Adipocyte (in vitro differentiated cells): Measurements from ENCODE around the gene SGMS1.

Experiments used
- DNase-seq: peaks from one replicate; pipeline ENCODE4 v3.0.0-alpha.2; 2015; ENCODE audit warnings: low read depth
- H3K27me3 ChIP-seq: replicated peaks from 2 replicates; pipeline ENCODE4 v1.7.0; 2013; ENCODE audit warnings: mild to moderate bottlenecking, low read length, moderate library complexity; ENCODE audit not compliant: control insufficient read depth, insufficient read depth
- H3K36me3 ChIP-seq: 2 replicates; pipeline ENCODE4 v1.7.0; 2013; ENCODE audit warnings: low read length, mild to moderate bottlenecking, moderate library complexity; ENCODE audit not compliant: control insufficient read depth, insufficient read depth, severe bottlenecking
- H3K4me1 ChIP-seq: 2 replicates; pipeline ENCODE4 v1.7.0; 2013; ENCODE audit warnings: mild to moderate bottlenecking, low read length, moderate library complexity; ENCODE audit not compliant: control insufficient read depth, insufficient read depth
- H3K4me3 ChIP-seq: 2 replicates; pipeline ENCODE4 v1.7.0; 2013; ENCODE audit warnings: mild to moderate bottlenecking, low read length, moderate library complexity
- H3K9ac ChIP-seq: 2 replicates; pipeline ENCODE4 v1.7.0; 2013; ENCODE audit warnings: mild to moderate bottlenecking, low read length, moderate library complexity
- H3K9me3 ChIP-seq: 2 replicates; pipeline ENCODE4 v1.7.0; 2013; ENCODE audit warnings: mild to moderate bottlenecking, low read length, moderate library complexity; ENCODE audit not compliant: control insufficient read depth

SGMS1 gene

GRCh38 chr10:50397312-50398140, 226.2 kb downstream of the SGMS1 start:
- no peak overlapping the region for H3K4me3 ChIP-seq
- no peaks in the 10 kb centered on the region for H3K36me3 ChIP-seq
- no peak for DNase-seq
- H3K9ac ChIP-seq: no peak overlapping the region
- H3K27me3 ChIP-seq: no peaks in the 10 kb centered on the region
- H3K9me3 ChIP-seq: no peaks in the 10 kb centered on the region
- H3K4me1 ChIP-seq: peaks cover 47% of the 10 kb centered on the region

GRCh38 chr10:50396491-50397311, 227.1 kb downstream of the SGMS1 start:
- peaks cover 47% of the 10 kb centered on the region for H3K4me1 ChIP-seq
- no peak overlapping the region for H3K4me3 ChIP-seq
- H3K36me3 ChIP-seq: no peaks in the 10 kb centered on the region
- peak; percentile 59 for DNase-seq
- H3K27me3 ChIP-seq: no peaks in the 10 kb centered on the region
- H3K9ac ChIP-seq: no peak overlapping the region
- no peaks in the 10 kb centered on the region for H3K9me3 ChIP-seq

GRCh38 chr10:50395851-50396250, 227.9 kb downstream of the SGMS1 start:
- H3K9ac ChIP-seq: no peak overlapping the region
- no peaks in the 10 kb centered on the region for H3K36me3 ChIP-seq
- DNase-seq: no peak
- H3K27me3 ChIP-seq: no peaks in the 10 kb centered on the region
- no peaks in the 10 kb centered on the region for H3K9me3 ChIP-seq
- H3K4me3 ChIP-seq: no peak overlapping the region
- H3K4me1 ChIP-seq: peaks cover 47% of the 10 kb centered on the region

- no peak for DNase-seq
- H3K36me3 ChIP-seq: no peaks in the 10 kb centered on the region
Measured at GRCh38 chr10:50395271-50395670, 228.5 kb downstream of the SGMS1 start.

GRCh38 chr10:50394832-50395231, 228.9 kb downstream of the SGMS1 start:
- peaks cover 47% of the 10 kb centered on the region for H3K4me1 ChIP-seq
- no peak overlapping the region for H3K9ac ChIP-seq
- DNase-seq: no peak
- no peaks in the 10 kb centered on the region for H3K27me3 ChIP-seq
- H3K4me3 ChIP-seq: peak overlapping the region; percentile 45
- H3K9me3 ChIP-seq: no peaks in the 10 kb centered on the region
- H3K36me3 ChIP-seq: no peaks in the 10 kb centered on the region

More at GRCh38 chr10:50395271-50395670, 228.5 kb downstream of the SGMS1 start:
- no peaks in the 10 kb centered on the region for H3K27me3 ChIP-seq
- H3K9ac ChIP-seq: no peak overlapping the region
- H3K4me1 ChIP-seq: peaks cover 47% of the 10 kb centered on the region
- peak overlapping the region; percentile 45 for H3K4me3 ChIP-seq
- no peaks in the 10 kb centered on the region for H3K9me3 ChIP-seq

- H3K27me3 ChIP-seq: no peaks in the 10 kb centered on the region
- peak; percentile 8 for DNase-seq
- H3K4me3 ChIP-seq: no peak overlapping the region
- no peaks in the 10 kb centered on the region for H3K9me3 ChIP-seq
- H3K4me1 ChIP-seq: peaks cover 47% of the 10 kb centered on the region
- H3K9ac ChIP-seq: no peak overlapping the region
- no peaks in the 10 kb centered on the region for H3K36me3 ChIP-seq
Measured at GRCh38 chr10:50393784-50394467, 229.8 kb downstream of the SGMS1 start.

- Histone ChIP-seq H3K4me1 (peaks cover 43% of the 10 kb centered on the region), H3K27me3 (no peaks in the 10 kb centered on the region)
- no peak for DNase-seq
Measured at GRCh38 chr10:50392966-50393718, 230.6 kb downstream of the SGMS1 start.

GRCh38 chr10:50392426-50392825, 231.3 kb downstream of the SGMS1 start:
- no peak for DNase-seq
- H3K9ac ChIP-seq: no peak overlapping the region

More at GRCh38 chr10:50392966-50393718, 230.6 kb downstream of the SGMS1 start:
- Histone ChIP-seq H3K36me3 (no peaks in the 10 kb centered on the region), H3K4me3 (no peak overlapping the region), H3K9ac (no peak overlapping the region), H3K9me3 (no peaks in the 10 kb centered on the region)

GRCh38 chr10:50390302-50390701, 233.5 kb downstream of the SGMS1 start:
- Histone ChIP-seq H3K4me3 (no peak overlapping the region), H3K9me3 (no peaks in the 10 kb centered on the region), H3K36me3 (no peaks in the 10 kb centered on the region), H3K27me3 (no peaks in the 10 kb centered on the region), H3K9ac (no peak overlapping the region), H3K4me1 (peaks cover 22% of the 10 kb centered on the region)
- no peak for DNase-seq

More at GRCh38 chr10:50392426-50392825, 231.3 kb downstream of the SGMS1 start:
- H3K4me1 ChIP-seq: peaks cover 36% of the 10 kb centered on the region
- H3K36me3 ChIP-seq: no peaks in the 10 kb centered on the region
- H3K9me3 ChIP-seq: no peaks in the 10 kb centered on the region
- no peak overlapping the region for H3K4me3 ChIP-seq
- H3K27me3 ChIP-seq: no peaks in the 10 kb centered on the region

GRCh38 chr10:50388181-50388580, 235.6 kb downstream of the SGMS1 start:
- Histone ChIP-seq H3K4me1 (peaks cover 22% of the 10 kb centered on the region), H3K4me3 (no peak overlapping the region), H3K9me3 (no peaks in the 10 kb centered on the region), H3K36me3 (no peaks in the 10 kb centered on the region), H3K9ac (no peak overlapping the region), H3K27me3 (no peaks in the 10 kb centered on the region)
- DNase-seq: no peak
